GM18951 (cell line): Measurements from ENCODE around the gene MYO1H.
"Not testable (repeated sequence)": the region's sequence is repeated elsewhere in the genome, so short reads cannot be mapped to it uniquely, and the experiment has no call there.

ENCODE experiments used
- POLR2A ChIP-seq: IDR thresholded peaks from 4 replicates; pipeline ENCODE4 v1.6.1; 2011; ENCODE audit warnings: mild to moderate bottlenecking; ENCODE audit not compliant: insufficient read length, insufficient read depth; ENCODE audit errors: extremely low read depth
- in situ Hi-C: fragments of 300-500 bp; cut with MboI; formaldehyde crosslinking; loops from one replicate; pipeline ENCODE4 v1.12.0; 2022; ENCODE audit warnings: low sequenced_read_pairs, mixed read lengths, inconsistent platforms; ENCODE audit not compliant: unreplicated experiment

The MYO1H gene

DNA sequence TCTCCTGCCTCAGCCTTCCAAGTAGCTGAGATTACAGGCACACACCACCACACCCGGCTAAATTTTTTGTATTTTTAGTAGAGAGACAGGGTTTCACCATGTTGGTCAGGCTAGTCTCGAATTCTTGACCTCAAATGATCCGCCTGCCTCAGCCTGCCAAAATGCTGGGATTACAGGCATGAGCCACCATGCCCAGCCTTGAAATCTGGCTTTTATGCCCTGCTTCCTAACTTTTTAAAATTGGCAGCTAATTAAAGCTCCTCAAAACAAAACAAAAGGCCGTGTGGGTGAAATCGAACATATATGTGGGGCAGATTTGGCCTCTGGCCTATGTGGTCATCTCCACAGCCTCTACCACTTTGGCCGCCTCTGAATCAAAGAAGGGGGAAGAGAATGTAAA, 91.5 kb downstream of the MYO1H start:
- in situ Hi-C loops: no loop called here
- no peak for TF ChIP-seq POLR2A

DNA sequence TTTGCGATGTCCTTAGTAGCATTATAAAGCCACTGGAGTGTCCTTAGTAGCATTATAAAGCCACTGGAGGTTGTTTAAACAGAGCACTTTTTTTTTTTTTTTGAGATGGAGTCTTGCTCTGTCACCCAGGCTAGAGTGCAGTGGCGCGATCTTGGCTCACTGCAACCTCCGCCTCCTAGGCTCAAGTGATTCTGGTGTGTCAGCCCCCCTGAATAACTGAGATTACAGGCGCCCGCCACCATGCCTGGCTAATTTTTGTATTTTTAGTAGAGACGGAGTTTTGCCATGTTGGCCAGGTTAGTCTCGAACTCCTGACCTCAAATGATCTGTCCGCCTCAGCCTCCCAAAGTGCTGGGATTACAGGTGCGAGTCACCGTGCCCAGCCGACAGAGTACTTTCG, 92.3 kb downstream of the MYO1H start:
- in situ Hi-C loops: not testable (repeated sequence)

DNA sequence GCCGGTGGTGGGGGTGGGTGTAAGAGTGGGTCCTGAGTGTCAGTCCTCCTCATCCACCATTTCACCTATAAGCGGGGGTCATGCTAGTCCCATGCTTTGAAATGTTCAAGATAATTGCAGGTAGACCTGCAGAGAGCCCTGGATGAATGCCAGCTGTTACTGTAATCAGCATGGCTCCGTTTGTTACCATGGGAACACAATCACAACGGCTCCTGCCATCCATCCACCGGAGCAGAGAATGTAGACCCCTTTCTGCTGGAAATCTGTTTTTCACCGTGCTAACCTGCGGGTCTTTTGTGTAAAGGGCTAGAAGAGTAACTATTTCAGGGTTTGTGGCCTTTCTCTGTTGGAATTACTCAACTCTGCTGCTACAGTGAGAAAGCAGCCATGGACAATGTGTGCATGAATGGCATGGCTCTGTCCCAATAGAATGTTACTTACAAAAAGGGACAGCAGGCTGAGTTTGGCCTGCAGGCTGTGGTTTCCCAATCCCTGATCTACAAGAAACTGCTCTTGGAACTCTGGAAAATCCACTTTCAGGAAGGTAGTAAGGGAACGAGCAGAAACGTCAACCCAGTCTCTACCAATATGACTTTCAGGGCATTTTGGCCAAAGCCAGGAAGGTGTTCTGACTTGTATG, 93.3 kb downstream of the MYO1H start:
- no peak for TF ChIP-seq POLR2A
- in situ Hi-C loops: no loop called here

DNA sequence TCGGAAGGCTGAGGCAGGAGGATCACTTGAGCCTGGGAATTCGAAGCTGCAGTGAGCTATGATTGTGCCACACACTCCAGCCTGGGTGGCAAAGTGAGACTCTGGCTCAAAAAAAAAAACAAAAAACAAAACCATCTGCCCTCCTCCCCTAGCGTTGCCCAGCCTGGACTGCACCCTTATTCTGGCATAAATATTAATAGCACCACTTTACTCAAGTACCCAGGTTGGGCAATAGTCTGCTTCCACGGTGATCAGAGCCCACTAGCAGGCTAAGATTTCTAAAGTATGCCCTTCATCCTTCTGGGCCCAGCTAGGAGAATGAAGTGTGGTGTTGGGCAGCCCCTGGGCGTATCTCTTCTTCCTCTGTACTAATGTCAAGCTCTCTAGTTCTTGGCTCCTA, 96.1 kb downstream of the MYO1H start:
- TF ChIP-seq POLR2A: no peak
- in situ Hi-C loops: no loop called here

DNA sequence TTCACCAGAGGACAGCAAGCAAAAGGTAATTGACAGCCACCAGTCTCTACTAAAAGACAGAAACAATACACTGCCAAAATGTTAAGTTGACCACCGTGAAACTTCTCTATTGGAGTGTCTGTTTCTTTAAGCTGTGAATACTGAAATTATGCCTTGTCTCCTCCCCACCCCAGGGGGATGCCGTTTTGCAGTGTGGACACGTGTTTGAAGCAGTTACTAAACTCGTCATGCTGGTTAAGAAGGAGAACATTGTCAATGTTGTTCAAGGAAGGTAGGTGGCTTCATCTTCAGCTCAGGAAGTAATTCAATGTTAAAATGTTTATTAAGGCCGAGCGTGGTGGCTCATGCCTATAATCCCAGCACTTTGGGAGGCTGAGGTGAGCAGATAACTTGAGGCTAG, 96.6 kb downstream of the MYO1H start:
- in situ Hi-C loops: no loop called here
- no peak for TF ChIP-seq POLR2A

DNA sequence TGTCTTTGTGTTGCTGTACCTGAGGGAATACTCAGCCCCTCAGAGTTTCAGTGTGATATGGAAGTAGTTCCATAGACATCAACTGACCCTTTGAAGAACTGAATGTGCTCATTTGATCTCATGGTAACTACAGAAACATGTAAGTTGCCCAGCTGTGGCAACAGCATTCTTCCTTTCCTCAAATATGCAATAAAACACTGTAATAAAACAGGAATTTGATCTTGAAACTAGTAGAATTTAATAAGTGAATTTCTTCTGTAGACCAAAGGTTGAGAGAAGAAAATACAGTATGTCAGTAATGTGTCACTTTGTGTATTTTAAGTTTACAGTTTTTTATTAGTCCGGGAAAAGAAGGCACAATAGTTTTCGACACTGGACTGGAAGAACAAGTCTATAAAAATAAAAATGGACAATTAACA, 97.5 kb downstream of the MYO1H start:
- TF ChIP-seq POLR2A: no peak
- in situ Hi-C loops: no loop called here

DNA sequence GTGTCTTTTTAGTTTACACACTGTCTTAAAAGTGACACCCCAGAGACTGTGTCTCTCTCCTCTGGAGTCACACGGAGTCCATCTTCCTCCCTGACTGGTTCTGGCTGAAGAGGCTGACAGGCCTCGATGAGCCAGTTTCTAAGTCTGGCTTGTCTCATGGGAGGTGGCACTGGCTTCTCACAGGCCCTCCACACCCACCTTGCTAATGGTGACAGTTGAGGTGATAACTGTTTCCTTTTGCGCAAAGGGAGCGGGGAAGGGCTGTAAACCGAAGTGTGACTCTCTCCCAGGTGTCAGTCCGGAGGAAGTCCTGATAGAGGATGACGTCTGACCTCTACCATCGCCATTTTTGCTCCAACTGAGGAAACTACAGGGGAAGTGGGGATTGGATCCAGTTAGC, 99.2 kb downstream of the MYO1H start:
- in situ Hi-C loops: no loop called here
- no peak for TF ChIP-seq POLR2A

DNA sequence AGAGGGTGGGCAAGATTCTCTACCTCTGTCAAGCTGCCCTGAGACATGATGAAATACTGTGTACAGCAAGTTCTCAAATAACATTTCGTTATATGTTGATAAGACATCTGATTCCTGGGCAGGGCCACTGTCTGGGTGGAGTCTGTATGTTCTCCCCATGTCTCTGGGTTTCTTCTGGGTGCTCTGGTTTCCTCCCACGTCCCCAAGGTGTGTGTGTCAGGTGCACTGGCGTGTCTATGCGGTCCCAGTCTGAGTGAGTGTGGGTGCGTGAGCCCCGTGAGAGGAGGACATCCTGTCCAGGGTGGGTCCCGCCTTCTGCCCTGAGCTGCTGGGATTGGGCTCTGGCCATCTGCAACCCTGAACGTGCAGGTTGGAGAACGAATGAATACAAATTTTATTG, 99.8 kb downstream of the MYO1H start:
- in situ Hi-C loops: no loop called here
- no peak for TF ChIP-seq POLR2A

DNA sequence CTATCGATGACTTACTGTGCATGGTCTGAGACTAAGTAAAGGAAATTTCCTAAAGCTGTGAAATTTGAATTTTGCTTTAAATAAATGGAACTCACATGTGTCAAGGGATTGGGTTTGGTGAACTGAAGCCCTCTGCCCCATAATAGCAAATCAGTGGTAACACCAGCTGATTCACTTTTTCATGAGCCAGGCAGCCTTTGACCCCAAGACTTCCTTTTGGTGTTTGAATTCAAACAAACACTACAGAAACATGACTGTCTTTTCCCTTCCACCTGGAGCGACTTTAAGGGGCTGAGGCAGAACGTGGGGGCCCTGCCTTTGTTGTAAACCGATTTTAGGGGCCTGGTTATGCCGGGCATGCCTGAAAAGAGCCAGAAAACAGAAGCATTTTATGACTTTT, 100.6 kb downstream of the MYO1H start:
- in situ Hi-C loops: no loop called here
- no peak for TF ChIP-seq POLR2A

DNA sequence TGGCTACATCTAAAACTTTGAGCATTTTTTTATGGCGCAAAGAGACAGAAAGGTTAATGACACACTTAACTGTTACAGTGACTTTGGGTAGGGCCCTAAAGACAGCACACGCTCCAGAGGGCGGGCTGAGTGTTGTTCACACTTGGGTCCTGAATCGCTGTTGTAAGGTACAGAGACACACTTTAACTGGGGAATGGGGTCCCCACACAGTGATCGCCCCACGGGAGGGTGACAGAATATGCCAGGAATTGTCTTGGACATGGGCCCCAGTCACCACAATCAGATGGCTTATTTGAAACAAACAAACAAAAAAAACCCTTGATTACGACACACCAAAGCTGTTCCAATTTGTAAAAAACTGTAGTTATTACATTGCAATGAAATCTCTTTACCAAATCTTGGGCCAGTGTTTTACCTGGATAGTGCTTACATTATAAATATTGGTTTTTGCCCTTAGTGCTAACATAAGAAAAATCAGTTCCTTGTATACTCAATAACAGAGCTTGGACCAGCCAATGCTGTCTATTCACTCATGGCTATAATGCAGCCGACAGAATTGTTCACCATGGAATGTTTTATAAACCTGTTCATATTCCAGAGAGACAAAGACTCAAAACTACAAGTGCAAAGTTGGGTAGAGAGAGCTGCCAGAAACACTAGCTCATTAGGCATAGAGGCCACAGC, 101.1 kb downstream of the MYO1H start:
- no peak for TF ChIP-seq POLR2A
- in situ Hi-C loops: no loop called here

DNA sequence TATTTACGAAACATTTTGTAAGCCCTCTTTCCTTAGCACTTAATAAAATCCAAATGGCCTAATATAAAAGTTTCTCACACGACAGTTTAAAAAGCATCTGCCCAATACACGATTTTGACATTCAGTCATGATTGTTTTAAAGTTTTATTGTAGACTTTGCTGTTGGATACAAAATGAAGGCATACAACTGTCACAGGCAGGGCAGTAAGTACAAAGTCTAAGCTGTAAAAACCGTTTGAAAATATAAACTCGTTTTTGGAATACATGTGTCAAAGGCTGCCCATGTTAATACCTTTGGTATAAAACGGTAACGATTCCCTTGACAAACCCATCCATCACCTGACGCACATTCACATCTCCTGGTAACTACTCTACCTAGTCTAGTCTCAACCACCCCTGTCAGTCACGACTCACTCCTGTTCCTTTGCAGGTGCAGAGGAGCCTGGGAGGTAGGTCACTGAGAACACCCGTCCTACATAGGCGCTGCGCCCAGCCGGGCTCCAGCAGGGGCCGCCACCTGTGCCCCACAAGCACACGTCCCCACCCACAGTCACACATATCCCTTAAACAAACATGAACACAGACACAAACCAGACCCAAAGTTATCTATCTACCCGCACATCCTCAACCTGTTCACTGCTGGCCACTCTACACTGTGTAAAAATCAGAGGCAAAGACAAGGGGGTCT, 102.3 kb downstream of the MYO1H start:
- in situ Hi-C loops: no loop called here
- TF ChIP-seq POLR2A: no peak

DNA sequence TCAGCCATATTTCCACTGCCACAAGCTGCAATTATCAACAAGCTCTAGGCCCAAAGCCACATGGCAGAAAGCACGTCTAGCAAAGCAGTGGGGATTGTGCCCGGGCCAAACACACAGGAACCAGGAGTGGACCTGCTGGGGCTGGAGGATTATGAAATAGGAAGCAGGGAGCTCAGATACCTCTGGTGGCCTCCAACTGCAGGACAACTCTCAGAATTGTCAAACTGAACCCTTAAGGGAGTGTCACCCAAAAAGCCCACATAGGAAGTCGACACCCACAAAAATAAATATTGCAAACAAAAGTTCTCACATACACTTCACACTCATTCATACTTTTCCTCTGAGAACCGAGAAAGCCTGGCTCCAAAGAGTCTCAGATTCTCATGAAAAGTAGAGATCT, 103.3 kb downstream of the MYO1H start:
- in situ Hi-C loops: no loop called here
- no peak for TF ChIP-seq POLR2A

DNA sequence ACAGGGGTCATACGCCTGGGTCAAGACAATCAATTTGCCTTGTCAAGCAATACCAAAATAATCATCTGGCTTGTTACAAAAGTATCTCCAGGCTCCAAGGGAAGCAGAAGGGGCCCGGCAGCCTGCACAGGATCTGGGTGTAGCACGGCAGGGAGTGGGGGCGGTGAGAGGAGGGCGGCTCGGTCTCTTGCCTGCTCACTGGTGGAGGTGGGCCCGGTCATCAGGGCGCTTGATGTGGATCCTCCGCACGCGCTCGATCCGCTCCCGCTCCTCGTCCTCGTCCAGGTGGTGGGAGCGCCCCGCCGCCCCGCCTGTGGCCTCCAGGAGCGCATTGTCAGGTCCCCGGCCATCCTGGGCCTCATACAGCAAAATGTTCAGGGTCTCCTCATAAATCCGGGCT, 103.7 kb downstream of the MYO1H start:
- in situ Hi-C loops: no loop called here
- no peak for TF ChIP-seq POLR2A

DNA sequence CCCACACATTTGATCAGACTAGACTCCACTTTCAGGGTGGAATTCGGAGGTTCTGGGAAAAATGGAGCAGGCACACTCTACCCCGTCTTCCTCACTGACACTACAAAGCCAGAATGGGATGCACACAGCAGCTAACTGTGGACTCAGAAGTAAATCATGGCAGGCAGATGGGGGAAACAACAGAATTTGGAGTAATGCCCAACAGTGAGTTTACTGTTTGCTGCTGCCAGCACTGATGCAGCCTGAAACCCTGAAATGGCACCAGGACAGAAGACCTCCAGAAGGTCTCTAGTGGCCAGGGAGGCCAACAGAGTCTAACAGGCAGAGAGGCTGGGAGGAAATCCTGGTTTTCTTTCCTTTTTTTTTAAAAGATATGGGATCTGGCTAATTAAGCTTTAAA, 104.8 kb downstream of the MYO1H start:
- in situ Hi-C loops: no loop called here
- no peak for TF ChIP-seq POLR2A
